ENCODE data around the gene C10orf71.

C10orf71 gene

DNA sequence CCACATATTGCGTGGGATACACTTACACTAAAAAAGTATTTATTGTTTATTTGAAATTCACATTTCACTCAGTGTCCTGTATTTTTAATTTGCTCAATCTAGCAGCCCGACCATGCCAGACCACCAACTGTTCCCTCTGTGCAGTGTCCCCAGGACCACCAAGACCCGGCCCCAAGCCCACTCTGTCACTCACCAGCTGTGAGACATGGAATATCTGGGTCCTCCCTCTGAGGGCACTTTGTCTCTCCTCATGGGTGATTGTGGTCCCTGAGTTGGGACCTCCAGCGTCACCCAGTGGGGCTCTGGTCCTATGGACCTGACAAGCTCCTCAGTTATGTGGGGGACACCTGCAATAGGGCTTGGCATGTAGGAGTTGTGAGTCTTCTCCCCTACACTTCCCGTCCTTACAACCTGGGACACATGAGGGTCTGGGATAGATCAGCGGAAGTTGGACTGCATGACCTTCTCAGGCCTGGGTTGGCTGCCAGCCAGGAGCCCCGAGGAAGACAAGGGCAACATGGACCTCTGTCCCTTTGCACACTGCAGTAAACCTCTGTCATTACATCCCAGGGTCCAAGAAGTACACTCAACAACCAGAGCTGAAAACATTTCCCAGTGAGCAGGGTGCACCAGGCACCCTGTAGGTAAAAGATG, 12.1 kb downstream of the C10orf71 start:
- DNase-seq (ENCODE audit: low read depth, low spot score): no peak
- H3K27ac ChIP-seq: no peak overlapping the region

DNA sequence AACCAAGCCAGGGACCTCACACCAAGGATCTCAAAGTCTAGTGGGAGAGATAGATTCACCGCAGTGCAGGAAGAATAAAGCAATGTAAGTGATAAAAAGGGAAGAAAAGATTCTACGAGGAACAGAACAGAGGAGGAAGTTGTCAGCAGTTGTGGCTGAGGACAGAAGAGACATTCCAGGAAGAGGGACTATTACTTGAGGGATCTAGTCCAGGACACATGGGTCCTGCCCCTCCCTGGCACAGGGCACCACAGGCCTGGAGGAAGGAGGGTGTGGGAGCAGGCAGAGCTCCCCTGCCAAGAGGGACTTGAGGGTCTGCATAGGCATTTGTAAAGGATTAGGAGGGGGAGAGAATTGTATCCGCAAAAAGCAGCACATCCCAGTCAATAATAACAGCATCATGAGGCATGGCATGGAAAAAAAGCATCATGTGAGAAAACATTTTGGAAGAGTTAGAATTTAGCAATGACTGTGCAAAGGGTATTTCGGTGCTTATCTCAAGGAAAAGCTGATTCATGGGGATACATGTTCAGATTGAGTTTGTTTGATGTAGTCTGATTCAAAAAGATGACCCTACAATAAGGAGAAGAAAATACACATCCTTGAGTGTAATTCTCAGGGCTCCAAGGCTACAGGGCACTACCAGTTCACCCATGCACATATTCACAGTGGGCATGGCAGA, 12.7 kb downstream of the C10orf71 start:
- DNase-seq (ENCODE audit: low read depth, low spot score): no peak

DNA sequence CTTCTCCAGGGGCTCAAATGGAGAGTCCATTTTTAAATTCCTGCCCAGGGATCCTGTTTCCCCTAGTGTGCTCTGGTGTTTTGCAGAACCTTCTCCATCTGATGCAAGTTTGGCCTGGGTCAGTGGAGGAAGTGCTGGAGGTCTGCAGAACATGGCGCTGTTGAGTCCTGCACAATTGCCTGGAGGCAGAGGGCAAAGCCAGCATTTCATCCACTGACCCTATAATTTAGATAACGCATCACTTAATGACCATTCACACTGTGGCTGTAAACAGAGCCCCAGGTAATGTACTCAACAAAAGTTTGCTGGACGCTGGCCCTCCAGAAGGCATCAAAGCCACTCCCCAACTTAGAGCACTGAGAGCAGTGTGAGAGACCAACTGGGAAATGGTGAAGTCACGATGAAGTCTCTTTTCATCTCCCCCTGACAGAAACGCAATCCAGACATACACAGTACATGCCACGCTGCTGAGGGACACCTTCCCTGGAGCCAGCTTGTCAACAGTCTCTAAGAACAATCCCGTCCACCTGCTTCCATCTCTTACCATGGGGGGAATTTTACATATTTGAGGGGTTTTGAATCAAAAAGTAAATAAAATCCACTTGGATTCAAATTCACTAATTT, 13.4 kb downstream of the C10orf71 start:
- DNase-seq (ENCODE audit: low read depth, low spot score): no peak
- H3K27ac ChIP-seq: no peak overlapping the region

More for the DNA sequence above, 12.7 kb downstream of the C10orf71 start:
- no peak overlapping the region for H3K27ac ChIP-seq

DNA sequence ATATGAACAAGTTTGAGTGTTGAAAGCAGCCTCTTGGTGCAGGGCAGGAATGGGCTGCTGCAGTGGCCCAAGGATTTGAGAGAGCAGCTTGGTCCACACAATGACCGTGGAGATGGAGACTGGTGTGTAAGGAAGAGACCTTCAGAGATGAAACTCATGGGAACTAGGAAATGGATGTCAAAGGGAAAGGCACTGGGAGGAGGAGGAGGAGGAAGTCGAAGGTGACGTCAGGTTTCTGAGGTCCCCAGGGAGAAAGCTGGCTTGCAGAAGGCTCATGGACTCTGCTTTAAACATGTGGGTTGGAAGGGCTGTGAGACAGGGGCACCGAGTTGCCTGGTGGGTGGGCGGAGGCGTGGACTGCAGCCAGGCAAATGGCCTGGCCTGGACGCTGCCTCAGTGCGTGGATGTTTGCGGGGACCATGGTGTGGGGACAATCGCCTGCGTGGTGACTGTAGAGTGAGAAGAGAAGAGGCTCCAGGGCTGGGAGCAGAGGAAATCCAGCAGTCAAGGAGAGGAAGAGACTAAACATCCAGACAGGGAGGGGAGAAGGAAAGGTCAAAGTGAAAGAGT, 14.6 kb downstream of the C10orf71 start:
- DNase-seq (ENCODE audit: low read depth, low spot score): no peak
- no peak overlapping the region for H3K27ac ChIP-seq

DNA sequence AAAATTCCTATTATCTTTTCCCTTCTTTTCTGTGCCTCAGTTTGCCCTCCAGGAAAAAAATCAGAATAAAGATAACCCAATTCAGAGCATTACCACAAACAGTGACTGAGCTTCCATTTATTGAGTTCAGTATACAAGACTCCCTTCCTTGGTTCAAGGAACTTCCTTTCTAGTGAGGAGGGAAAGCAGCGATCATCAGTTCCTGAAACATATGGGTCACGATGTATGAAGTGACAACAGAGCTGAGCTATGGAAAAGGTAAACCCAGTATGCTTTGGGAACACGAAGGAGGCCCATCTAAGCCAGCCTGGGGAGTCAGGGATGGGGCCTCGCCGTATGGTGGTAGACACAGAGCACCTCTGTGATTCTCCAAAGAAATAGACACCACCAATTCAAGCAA, 15.8 kb downstream of the C10orf71 start:
- H3K27ac ChIP-seq: no peak overlapping the region
- DNase-seq (ENCODE audit: low read depth, low spot score): no peak

DNA sequence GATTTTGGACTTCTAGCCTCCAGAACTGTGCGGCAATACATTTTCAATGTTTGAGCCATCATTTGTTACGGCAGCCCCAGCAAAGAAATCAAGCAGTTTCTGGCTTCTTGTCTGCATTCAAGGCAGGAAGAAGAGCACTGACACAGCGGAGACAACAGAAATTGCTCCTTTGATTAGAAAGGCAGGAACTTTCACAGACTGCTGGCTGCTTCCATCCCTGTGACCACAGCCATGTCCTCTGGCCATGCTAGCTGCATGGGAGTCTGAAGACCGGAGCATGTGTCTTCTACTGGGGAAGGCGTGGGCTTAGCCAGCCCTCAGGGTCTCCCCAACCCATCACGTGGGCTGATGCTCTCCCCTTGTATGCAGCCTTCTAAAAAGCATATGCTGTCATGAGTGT, 19.1 kb downstream of the C10orf71 start:
- no peak overlapping the region for H3K27ac ChIP-seq
- no peak for DNase-seq (ENCODE audit: low read depth, low spot score)

DNA sequence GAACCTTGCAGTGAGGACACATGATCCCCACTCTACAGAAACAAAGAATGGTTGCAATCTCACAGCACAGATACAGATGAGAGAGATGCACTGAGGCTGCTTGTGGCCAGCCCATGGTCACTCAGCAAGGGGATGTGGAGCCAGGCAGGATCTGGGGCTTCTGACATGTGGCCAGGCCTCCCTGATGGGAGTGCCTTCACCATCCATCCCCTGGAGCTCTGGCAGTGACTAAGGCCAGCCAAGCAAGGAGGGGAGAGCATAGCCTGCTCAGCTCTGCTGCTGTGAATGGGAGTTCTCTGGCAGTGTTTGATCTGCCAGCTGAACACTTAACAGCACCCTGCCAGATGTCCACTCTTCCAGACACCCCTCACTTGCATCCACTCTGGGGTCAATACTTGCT, 19.8 kb downstream of the C10orf71 start:
- DNase-seq (ENCODE audit: low read depth, low spot score): no peak
- H3K27ac ChIP-seq: no peak overlapping the region

DNA sequence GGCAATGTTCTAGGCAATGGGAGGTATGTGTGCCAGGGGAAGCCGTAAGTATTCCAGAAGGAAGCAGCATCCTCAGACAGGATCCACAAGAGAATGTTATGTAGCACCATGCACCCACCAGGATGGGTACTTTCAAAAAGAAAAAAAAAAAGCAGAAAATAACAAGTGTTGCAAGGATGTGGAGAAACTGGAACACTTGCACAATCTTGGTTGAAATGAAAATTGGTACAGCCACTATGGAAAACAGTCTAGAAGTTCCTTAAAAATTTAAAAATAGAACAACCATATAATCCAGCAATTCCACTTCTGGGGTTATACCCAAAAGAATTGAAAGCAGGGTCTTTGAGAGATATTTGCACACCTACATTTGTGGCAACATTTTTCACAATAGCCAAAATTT, 20.2 kb downstream of the C10orf71 start:
- DNase-seq (ENCODE audit: low read depth, low spot score): no peak
- H3K27ac ChIP-seq: no peak overlapping the region

DNA sequence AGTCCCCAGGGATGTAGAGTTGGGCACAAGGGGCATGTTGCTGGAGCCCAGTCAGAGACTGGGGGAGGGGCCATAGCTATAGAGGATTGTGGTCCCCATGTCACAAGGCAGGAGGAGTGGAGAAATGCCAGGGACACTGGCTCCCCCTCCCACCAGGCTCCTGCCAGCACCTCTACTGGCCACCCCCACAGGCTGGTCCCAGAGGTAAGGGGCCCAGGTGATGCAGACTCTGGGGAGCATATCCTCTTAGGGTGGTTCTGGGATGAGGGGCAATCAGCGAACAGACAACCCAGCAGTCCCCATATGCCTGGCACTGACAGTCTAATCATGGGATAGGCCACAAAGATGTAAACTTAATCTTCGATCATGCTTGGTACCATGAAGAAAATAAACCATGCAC, 21.2 kb downstream of the C10orf71 start:
- DNase-seq (ENCODE audit: low read depth, low spot score): no peak
- no peak overlapping the region for H3K27ac ChIP-seq

DNA sequence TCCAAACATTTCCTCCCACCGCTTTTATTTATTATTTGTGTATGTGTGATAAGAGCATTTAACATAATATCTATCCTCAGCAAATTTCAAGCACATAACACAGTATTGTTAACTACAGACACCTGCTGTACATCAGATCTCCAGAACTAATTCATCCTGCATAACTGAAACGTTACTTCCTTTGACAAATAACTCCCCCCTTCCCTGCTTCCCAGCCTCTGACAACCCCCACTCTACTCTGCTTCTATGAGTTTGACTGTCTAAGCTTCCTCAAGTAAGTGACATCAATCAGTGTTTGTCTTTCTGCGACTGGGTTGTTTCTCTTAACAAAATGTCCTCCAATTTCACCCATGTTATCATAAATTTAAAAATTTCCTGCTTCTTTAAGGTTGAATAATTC, 22.1 kb downstream of the C10orf71 start:
- no peak for DNase-seq (ENCODE audit: low read depth, low spot score)
- H3K27ac ChIP-seq: no peak overlapping the region

DNA sequence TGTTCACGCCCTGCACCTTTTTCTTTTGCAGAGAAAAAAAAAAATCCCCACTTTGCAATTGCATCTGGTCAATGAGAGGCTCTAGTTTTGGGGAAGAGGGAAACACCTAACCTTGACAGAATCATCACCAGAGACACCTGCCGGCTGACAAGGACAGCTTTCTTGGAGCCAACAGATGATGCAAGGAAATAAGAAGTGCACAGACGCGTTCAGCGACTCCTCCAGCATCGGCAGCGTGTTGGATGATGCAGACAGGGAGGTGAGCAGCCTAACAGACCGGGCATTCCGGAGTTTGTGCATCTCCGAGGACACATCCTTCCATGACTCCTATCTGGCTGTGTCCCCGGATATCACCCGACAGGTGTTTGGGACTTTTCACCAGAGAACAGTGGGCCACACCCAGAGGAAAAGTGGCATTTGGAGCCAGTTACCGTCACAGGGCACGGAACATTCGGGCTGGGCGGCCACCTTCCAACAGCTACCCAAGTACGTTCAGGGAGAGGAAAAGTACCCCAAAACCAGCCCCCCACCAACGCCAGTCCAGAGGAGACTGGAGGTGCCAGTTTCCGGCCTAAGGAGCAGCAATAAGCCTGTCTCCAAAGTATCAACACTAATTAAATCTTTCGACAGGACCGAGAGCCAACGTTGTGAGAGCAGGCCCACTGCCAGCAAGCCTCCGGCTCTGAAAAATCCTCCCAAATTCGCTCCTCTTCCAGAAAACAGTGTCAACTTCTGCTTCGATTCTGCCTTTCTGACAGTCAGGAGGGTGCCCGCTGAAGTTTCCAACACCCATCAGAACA, 23.6 kb downstream of the C10orf71 start:
- DNase-seq (ENCODE audit: low read depth, low spot score): no peak
- no peak overlapping the region for H3K27ac ChIP-seq

DNA sequence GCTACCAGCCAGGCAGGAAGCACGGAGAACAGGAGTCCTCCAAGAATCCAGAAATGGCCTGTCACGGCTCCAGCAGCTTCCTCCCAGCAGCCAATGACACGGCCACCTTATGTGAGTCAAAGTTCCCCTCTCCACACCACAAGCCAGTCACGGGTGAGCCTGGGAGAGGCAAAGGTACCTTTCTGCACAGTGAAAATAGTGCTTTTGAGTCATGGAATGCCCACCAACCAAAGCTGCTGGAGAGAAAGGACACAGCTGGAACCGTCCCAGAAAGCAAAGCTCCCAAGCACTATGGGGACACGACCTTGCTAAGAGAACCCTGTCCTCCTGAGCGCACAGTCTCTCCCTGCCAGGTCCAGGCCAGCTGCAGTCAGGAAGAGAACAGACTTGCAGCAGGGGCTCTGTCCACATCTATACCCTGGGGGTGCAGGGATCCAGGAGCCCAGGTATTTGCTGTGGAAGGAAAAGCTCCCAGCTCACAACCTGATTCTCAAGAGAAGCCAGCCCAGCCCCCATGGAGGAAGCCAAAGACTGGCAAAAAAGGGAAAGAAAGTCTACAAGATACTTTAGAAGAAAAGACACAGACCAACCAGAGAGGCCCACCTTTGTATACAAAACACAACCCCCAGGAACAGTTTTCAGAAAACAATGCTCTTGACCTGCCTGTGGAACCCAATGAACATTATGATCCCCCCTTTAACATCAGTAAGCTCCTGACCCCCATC, 24.4 kb downstream of the C10orf71 start:
- no peak overlapping the region for H3K27ac ChIP-seq
- no peak for DNase-seq (ENCODE audit: low read depth, low spot score)

DNA sequence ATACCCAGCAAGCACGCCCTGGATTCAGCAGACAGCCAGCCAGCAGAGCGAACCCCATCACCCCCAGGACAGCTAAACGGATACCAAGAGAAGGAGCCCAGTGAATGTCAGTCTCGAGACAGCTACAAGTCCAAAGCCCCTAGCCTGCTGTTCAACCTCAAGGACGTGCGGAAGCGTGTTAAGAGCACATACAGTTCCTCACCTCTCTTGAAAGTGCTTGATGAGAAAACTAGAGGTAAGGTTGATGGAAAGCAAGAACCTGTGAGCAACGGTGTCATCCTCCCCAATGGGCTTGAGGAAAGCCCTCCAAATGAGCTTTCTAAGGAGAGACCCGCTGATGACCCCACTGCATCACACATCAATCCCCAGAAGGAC, 24.9 kb downstream of the C10orf71 start:
- no peak for DNase-seq (ENCODE audit: low read depth, low spot score)
- no peak overlapping the region for H3K27ac ChIP-seq

DNA sequence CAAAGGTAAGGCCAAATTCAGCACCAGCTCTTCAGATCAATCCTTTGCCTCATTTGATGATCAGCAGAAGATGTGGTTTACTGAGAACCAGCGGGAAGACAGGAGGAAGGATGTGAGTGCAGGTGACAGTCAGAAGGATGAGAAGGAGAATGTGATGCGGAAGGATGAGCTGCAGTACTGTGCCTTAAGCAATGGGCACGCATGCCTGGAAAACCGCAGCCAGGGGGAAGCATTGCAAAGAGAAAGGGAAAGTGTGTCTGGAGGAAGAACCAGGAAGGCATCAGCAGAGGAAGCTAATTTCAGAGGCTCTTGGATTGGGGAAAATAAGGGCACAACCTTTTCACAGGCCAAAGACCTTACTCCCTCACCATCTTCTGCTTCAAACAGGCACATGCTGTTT, 25.7 kb downstream of the C10orf71 start:
- no peak for DNase-seq (ENCODE audit: low read depth, low spot score)
- H3K27ac ChIP-seq: no peak overlapping the region

DNA sequence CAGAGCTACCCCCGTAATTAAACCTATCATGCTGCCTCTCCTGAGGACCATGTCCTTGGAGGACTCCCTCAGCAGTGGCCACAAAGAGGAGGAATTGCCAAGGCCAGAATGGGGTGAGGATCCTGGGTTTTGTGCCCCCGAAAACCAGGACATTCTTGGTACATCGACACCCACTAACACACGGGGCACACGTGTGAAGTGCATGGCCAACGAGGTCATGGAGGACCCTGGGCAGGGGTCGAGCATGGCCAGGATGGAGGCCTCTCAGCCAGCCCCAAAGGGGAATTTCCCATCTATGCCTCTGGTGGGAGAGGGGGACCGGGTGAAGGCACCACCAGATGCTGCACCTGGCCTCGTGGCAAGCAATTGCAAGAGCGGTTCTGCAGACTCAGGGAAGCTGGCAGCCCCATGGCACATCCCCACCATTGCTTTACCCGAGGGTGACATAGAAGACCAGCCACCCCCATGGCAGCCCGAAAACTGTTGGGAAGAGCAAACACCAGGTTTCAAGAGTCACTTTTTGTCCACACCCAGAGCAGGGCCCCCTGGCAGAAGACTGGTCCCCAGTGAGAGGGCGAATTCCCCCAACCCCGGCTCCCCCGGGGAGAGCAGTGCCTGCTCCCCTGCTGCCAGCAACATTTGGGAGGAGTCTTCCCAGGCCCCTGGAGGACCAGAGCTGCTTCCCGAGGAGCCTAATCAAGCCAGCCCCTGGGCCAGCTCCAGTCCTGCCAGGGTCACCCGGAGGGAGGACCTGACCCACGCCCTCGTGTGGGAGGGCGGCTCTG, 26.4 kb downstream of the C10orf71 start:
- no peak for DNase-seq (ENCODE audit: low read depth, low spot score)
- H3K27ac ChIP-seq: no peak overlapping the region

DNA sequence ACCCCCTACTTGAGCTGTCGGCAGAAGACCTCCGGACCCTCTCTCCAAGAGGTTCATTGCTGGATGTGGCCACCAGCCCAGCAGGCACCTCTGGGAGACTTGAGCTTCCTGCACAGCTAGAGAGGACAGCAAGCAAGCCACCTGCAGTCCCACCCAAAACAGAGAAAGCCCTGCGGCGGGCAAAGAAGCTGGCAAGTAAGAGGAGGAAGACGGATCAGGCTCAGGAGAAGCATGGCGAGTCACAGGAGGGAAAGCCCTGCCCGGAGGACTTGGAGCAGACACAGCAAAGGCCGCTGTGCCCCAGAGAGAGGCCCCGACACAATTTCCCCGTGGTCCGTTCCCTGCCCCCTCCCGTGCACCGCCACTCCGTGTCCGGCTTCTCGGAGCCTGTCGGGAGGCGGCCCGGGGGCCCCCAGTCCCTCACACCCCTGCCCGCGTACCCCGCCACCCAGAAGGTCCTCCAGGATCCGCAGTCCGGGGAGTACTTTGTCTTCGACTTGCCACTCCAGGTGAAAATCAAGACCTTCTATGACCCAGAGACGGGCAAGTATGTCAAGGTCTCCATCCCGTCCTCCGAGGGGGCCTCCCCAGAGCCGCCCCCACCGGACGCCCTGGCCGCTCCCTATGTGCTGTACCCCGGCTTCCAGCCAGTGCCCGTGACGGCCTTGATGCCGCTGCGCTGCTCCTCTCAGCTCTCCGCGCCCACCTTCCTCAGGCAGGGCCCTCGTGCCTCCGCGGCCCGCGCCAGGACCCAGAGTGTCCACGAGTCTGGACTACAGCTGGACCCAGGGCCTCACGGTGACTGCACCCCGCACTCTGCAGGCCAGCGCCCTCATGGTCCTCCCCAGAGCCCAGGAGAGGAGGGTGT, 27.2 kb downstream of the C10orf71 start:
- no peak overlapping the region for H3K27ac ChIP-seq
- no peak for DNase-seq (ENCODE audit: low read depth, low spot score)

DNA sequence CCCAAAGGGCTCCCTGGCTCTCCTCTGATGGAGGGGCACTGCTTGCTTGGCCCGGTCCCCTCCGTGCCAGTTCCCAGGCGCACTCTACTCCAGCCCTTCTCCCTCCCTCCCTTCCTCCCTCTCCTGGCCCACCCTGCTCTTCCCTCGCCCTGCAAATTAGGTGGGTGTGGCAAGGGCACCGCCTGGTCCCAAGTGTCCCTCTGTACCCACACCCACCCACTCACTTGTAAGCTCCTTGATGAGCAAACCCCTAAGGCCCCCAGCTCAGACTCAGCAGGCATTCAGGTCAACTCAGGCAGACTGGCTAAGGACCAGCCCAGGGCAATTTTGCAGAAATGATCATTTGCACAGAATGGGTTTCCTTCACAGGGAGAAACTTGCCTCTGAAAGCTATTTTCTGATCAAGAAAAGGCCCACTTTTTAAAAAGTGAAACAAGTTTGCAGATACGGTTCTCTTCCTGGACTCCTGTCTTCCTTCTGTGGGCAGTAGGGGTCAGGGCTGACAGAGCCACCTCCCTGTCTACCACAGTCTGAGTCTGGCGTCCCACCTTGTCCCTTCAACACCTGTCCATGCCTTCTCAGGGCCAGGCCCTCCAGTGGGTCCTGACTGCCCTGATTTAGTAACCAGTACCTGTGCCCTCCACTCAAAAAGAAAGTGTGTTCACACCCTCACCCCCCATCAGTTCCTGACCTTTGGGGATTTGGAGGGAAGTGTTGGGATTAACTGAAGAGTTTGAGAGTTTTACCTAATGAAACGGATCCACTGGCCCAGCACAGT, 28.3 kb downstream of the C10orf71 start:
- no peak overlapping the region for H3K27ac ChIP-seq
- DNase-seq (ENCODE audit: low read depth, low spot score): no peak

Measured in epithelial cell of prostate (primary cell).